Uterus (tissue), 4 donors: Measurements from ENCODE around the gene PMIS2. TPM values are rescaled to one million over a fixed set of nuclear protein-coding genes. Genes with fewer than 3 reads are reported as not detected.

Experiments used
- DNase-seq, 2 donors: peaks; one replicate each; pipeline ENCODE4 v3.0.0-alpha.2; 2019 to 2020
- H3K27ac ChIP-seq, 2 donors: fragments of 200-600 bp; sonication (generic); 1 replicate in 1 of 2; 2 replicates in 1 of 2; pipeline ENCODE4 v1.5.1; 2016 to 2018
- H3K27me3 ChIP-seq, 2 donors: fragments of 200-600 bp; sonication (generic); one replicate each; pipeline ENCODE4 v1.5.1; 2018 to 2019; ENCODE audit warnings: control low read depth in 1 of 2
- H3K36me3 ChIP-seq, 2 donors: fragments of 200-600 bp; sonication (generic); one replicate each; pipeline ENCODE4 v1.5.1; 2019; ENCODE audit warnings: control low read depth in 1 of 2
- H3K4me1 ChIP-seq, 2 donors: fragments of 200-600 bp; sonication (generic); one replicate each; pipeline ENCODE4 v1.5.1; 2018 to 2019; ENCODE audit warnings: control low read depth in 1 of 2
- H3K4me3 ChIP-seq, 2 donors: fragments of 200-600 bp; sonication (generic); 1 replicate in 1 of 2; 2 replicates in 1 of 2; pipeline ENCODE4 v1.5.1; 2018 to 2019; ENCODE audit warnings: mild to moderate bottlenecking in 1 of 2
- H3K9me3 ChIP-seq, 2 donors: fragments of 200-600 bp; sonication (generic); one replicate each; pipeline ENCODE4 v1.5.1; 2019; ENCODE audit warnings: control low read depth in 1 of 2
- POLR2A ChIP-seq, 2 donors: fragments of 450-650 bp; IDR thresholded peaks; one replicate each; pipeline ENCODE4 v1.6.1; 2016; ENCODE audit warnings: antibody characterized with exemption in 2 of 2, mild to moderate bottlenecking in 1 of 2, moderate library complexity in 1 of 2
- intact Hi-C: fragments of 100-400 bp; cut with DNase I; formaldehyde crosslinking; loops from one replicate; pipeline ENCODE4 v1.15.1; 2023; ENCODE audit warnings: low total_unique reads
- total RNA-seq, 4 donors: library from RNA; depleted of rRNA in 3 of 4; stranded (reverse); fragments of >200 nt in 3 of 4; gene quantifications; one replicate each; pipeline versions ENCODE4 v1.1.0 to v1.2.4, GENCODE V29; 2014 to 2023
- TF ChIP-seq, protein P1 (sequence below), 4 experiments: fragments of 200-600 bp in 2 of 4; fragments of 450-650 bp in 2 of 4; sonication (generic) in 2 of 4; IDR thresholded peaks; one replicate each; pipeline ENCODE4 v1.5.1; 2016 to 2019; ENCODE audit warnings: antibody characterized with exemption in 4 of 4, mild to moderate bottlenecking in 2 of 4, moderate library complexity in 1 of 4
- donor health status: DM: yes; HTN: yes; CAD: no.

PMIS2 gene
- total RNA-seq, 4 donors from 2014 or later: not detected

- Histone ChIP-seq H3K4me1 (peaks cover 0 to 15% of the 10 kb centered on the region in 2 donors), H3K27ac (no peak overlapping the region), H3K27me3 (no peaks in the 10 kb centered on the region), H3K9me3 (no peaks in the 10 kb centered on the region), H3K4me3 (peak overlapping the region; percentile 66 to 77), H3K36me3 (no peaks in the 10 kb centered on the region)
- DNase-seq: no peak
- TF ChIP-seq, protein P1, sequence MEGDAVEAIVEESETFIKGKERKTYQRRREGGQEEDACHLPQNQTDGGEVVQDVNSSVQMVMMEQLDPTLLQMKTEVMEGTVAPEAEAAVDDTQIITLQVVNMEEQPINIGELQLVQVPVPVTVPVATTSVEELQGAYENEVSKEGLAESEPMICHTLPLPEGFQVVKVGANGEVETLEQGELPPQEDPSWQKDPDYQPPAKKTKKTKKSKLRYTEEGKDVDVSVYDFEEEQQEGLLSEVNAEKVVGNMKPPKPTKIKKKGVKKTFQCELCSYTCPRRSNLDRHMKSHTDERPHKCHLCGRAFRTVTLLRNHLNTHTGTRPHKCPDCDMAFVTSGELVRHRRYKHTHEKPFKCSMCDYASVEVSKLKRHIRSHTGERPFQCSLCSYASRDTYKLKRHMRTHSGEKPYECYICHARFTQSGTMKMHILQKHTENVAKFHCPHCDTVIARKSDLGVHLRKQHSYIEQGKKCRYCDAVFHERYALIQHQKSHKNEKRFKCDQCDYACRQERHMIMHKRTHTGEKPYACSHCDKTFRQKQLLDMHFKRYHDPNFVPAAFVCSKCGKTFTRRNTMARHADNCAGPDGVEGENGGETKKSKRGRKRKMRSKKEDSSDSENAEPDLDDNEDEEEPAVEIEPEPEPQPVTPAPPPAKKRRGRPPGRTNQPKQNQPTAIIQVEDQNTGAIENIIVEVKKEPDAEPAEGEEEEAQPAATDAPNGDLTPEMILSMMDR (IDR thresholded peaks at IDR 0.05): no peak
- TF ChIP-seq POLR2A (IDR thresholded peaks at IDR 0.05): no peak
- intact Hi-C loops: loop anchor here (10.0 kb wide), 1 partner anchor 168 kb away; the partner anchor contains the start of gene KMT2B
Observed at GRCh38 chr19:35546532-35546931, 39.4 kb upstream of the PMIS2 start.

DNA sequence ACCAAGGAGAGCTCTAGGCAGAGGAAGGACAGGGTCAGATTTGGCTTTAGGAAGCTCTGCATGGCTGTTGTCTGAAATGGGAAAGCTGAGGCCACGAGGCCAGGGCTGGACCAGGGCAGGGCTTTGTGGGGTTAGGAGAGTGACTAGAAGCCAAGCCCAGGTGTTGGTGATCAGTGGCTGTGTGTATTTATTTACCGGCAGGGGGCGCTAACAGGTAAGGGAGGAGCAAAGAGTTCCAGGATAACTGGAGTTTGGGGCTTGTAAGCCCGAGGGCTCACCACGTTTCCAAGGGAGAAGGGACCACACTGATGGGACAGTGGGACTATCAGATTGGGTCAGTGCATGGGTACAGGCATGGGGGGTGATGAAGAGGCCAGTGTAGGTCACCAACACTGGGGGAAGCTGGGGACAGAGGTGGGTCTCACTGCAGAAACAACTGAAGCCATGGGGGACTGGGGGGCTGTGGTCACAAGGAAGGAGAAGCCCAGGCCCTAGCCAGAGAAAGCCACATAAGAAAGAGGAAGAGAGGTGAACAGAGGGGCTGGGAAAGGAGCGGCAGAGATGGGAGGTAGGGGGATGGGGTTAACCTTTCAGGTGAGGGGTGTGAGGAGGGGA is 36.7 kb upstream of the PMIS2 start:
- TF ChIP-seq POLR2A (IDR thresholded peaks at IDR 0.05): no peak
- TF ChIP-seq, protein P1 (IDR thresholded peaks at IDR 0.05): peak; percentile 56 to 71 (median 66)
- H3K4me1 ChIP-seq: peaks cover 0 to 14% of the 10 kb centered on the region in 2 donors
- H3K4me3 ChIP-seq: no peak overlapping the region
- H3K27ac ChIP-seq: no peak overlapping the region
- no peaks in the 10 kb centered on the region for H3K9me3 ChIP-seq
- H3K27me3 ChIP-seq: no peaks in the 10 kb centered on the region
- H3K36me3 ChIP-seq: no peaks in the 10 kb centered on the region
- intact Hi-C loops: loop anchor here (10.0 kb wide), 1 partner anchor 166 kb away; the partner anchor contains the start of gene KMT2B
- peak; percentile 35 to 67 for DNase-seq

DNA sequence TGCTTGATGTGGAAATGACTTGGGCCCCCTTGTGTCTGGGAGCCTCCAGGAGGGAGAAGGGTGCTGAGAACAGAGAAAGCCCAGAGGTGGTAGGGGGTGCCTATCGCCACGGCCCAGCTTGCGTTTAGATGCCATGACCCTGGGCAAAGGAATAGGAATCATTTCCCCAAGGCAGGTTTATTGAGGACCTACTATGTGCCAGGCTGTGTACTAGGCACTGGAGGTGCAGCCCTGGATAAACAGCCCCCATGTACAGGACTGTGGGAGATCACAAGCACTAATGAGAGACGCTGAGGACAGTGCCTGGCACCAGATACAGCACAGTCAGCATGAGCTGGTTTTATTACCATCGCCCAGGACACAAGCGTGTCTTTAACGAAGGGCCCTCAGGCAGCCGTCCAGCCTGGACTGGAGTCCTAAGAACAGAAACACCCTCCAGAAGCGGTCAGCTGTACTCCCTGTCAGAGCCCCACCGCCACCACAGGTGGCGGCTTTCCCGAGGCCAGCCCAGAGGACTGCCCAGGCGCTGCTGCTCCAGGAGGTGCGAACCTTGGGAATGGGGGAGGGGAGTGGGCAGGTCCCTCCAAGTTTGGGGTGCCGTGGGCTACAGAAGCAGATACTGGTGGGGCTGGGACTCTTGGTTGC is 36.0 kb upstream of the PMIS2 start:
- H3K36me3 ChIP-seq: no peaks in the 10 kb centered on the region
- H3K27ac ChIP-seq: no peak overlapping the region
- no peak overlapping the region for H3K4me3 ChIP-seq
- H3K27me3 ChIP-seq: no peaks in the 10 kb centered on the region
- intact Hi-C loops: loop anchor here (10.0 kb wide), 1 partner anchor 165 kb away; the partner anchor contains the start of gene KMT2B
- H3K4me1 ChIP-seq: peaks cover 0 to 10% of the 10 kb centered on the region in 2 donors
- no peaks in the 10 kb centered on the region for H3K9me3 ChIP-seq
- TF ChIP-seq, protein P1 (IDR thresholded peaks at IDR 0.05): no peak
- TF ChIP-seq POLR2A (IDR thresholded peaks at IDR 0.05): no peak
- DNase-seq: no peak

DNA sequence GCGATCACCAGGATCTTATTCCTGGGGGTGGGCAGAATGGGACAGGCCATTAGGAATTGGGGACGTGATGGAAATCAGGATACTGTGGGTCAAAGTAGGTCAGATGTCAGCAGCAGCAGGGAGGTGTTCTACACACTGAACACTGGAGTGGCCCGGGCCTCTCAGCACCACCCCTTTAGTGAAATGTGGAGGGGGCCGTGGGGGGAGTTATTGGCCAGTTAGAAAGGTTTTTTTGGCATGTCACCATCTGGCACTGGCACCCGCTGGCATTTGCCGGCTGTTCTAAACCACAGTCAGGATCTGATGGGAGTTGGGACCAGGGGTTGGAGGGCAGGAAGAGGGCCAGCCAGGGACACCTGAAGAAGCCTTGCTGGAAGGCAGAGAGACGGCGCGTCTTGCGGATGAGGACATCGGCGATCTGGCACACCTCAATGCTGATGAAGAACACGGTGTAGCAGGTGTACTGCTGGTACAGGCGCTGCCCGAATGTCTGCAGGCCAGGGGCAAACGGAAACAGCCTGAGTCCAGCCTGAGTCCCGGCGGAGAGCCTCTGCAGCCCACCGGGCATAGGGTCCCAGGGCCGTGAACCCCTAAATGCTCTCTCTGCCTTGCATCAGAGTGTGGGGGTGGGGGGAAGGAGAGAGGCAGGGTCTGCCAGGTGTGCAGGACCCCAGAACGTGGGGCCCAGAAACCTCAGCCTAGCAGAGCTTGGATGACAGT is 34.7 kb upstream of the PMIS2 start:
- H3K9me3 ChIP-seq: no peaks in the 10 kb centered on the region
- no peak for DNase-seq
- no peaks in the 10 kb centered on the region for H3K27me3 ChIP-seq
- no peaks in the 10 kb centered on the region for H3K36me3 ChIP-seq
- TF ChIP-seq, protein P1 (IDR thresholded peaks at IDR 0.05): no peak
- no peak for TF ChIP-seq POLR2A (IDR thresholded peaks at IDR 0.05)
- intact Hi-C loops: no loop called here
- no peak overlapping the region for H3K27ac ChIP-seq
- H3K4me3 ChIP-seq: no peak overlapping the region
- peaks cover 0 to 7% of the 10 kb centered on the region in 2 donors for H3K4me1 ChIP-seq
